OCI-M2 (cell line): ENCODE data around the gene SPPL3.
"Not testable (repeated sequence)": the region's sequence is repeated elsewhere in the genome, so short reads cannot be mapped to it uniquely, and the experiment has no call there.

ENCODE experiments used
- DNase-seq: peaks from one replicate; lab custom pipeline; 2025; ENCODE audit not compliant: unreplicated experiment; lab: John Stamatoyannopoulos, UW

Gene SPPL3

GRCh38 chr12:120904197-120904773 is at the start of gene SPPL3:
Gene SPPL3, minus strand, starts transcription at chr12:120904358. Its CDS starts 491 bp downstream, at chr12:120903867.
- DNase-seq: peak; percentile 34

GRCh38 chr12:120950807-120951206 is 46.6 kb upstream of the SPPL3 start:
- no peak for DNase-seq

GRCh38 chr12:120950260-120950799 is 46.2 kb upstream of the SPPL3 start:
- DNase-seq: not testable (repeated sequence)

GRCh38 chr12:120945516-120945915 is 41.4 kb upstream of the SPPL3 start:
- not testable (repeated sequence) for DNase-seq

GRCh38 chr12:120944645-120945217 is 40.6 kb upstream of the SPPL3 start:
- DNase-seq: no peak

- no peak for DNase-seq
Measured at GRCh38 chr12:120943482-120943881, 39.3 kb upstream of the SPPL3 start.

GRCh38 chr12:120941846-120942405 is 37.8 kb upstream of the SPPL3 start:
- DNase-seq: no peak

- no peak for DNase-seq
Measured at GRCh38 chr12:120941412-120941811, 37.3 kb upstream of the SPPL3 start.

- no peak for DNase-seq
Measured at GRCh38 chr12:120940799-120941198, 36.6 kb upstream of the SPPL3 start.

GRCh38 chr12:120940006-120940405 is 35.8 kb upstream of the SPPL3 start:
- DNase-seq: no peak

- DNase-seq: no peak
Measured at GRCh38 chr12:120939523-120939922, 35.4 kb upstream of the SPPL3 start.

GRCh38 chr12:120938496-120938895 is 34.3 kb upstream of the SPPL3 start:
- DNase-seq: no peak

- DNase-seq: no peak
Measured at GRCh38 chr12:120936197-120936596, 32.0 kb upstream of the SPPL3 start.

- no peak for DNase-seq
Measured at GRCh38 chr12:120933786-120934185, 29.6 kb upstream of the SPPL3 start.

GRCh38 chr12:120932956-120933526 is 28.9 kb upstream of the SPPL3 start:
- DNase-seq: no peak

GRCh38 chr12:120932058-120932457 is 27.9 kb upstream of the SPPL3 start:
- no peak for DNase-seq

GRCh38 chr12:120930032-120930431 is 25.9 kb upstream of the SPPL3 start:
- DNase-seq: no peak

GRCh38 chr12:120928864-120929652 is 24.9 kb upstream of the SPPL3 start:
- no peak for DNase-seq

GRCh38 chr12:120925740-120926563 is 21.8 kb upstream of the SPPL3 start:
- no peak for DNase-seq

- no peak for DNase-seq
Measured at GRCh38 chr12:120922279-120922678, 18.1 kb upstream of the SPPL3 start.
